Stimulated activated naive CD8-positive, alpha-beta T cell treated with anti-CD3 and anti-CD28 coated beads, Interleukin-15, Interleukin-2, amounts not matched to agents 100 U/mL and 50 U/mL, for 24 hours (primary cell): Measurements from ENCODE around the gene SLC9A5.
A peak's percentile ranks its signal among the peaks of the same experiment; 100 is the strongest.

Experiments
- ATAC-seq: fragments of 150-1000 bp; cut with Tn5 transposase; one replicate; pipeline ENCODE4 v1.10.0; 2021
- DNase-seq: peaks from one replicate; pipeline ENCODE4 v3.0.0; 2021

Gene SLC9A5

DNA sequence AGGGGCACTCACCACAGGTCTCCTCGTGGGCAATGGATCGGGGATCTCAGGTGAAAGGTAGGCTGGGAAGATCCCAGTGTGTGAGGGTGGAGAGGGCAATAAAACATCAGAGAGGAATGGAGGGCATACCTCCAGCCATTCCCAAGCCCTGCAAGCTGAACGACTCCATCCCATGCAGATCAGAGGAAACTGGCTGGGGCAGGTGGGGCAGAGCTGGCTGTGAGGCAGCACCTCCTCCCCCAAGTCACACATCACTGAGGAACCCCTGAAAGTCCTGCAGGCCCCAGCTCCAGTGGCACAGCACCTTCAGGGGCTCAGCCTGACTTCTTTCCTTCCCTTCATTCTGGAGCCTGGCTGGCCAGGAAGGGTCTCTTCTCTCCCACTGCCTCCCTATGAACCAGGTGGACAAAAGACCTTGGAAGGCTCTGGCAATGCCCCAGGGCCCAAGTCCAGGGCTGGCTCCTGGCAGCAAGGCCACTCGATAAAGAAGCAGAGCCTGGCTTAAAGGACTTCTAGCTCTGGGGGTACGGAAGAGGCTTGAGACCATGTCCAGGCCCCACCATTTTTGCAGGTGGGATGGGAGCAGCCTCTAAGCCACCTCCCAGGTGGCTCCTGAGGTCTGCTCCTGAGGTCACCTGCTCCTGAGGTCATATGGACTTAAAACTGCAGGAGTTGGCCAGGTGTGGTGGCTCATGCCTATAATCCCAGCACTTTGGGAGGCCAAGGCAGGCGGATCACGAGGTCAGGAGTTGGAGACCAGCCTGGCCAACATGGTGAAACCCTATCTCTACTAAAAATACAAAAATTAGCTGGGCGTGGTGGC is 35.4 kb upstream of the SLC9A5 start:
- DNase-seq, result no peak

GRCh38 chr16:67215706-67216105 is 33.1 kb upstream of the SLC9A5 start:
- ATAC-seq (no peak), DNase-seq (no peak)

More for the DNA sequence above, 35.4 kb upstream of the SLC9A5 start:
- ATAC-seq, result no peak

DNA sequence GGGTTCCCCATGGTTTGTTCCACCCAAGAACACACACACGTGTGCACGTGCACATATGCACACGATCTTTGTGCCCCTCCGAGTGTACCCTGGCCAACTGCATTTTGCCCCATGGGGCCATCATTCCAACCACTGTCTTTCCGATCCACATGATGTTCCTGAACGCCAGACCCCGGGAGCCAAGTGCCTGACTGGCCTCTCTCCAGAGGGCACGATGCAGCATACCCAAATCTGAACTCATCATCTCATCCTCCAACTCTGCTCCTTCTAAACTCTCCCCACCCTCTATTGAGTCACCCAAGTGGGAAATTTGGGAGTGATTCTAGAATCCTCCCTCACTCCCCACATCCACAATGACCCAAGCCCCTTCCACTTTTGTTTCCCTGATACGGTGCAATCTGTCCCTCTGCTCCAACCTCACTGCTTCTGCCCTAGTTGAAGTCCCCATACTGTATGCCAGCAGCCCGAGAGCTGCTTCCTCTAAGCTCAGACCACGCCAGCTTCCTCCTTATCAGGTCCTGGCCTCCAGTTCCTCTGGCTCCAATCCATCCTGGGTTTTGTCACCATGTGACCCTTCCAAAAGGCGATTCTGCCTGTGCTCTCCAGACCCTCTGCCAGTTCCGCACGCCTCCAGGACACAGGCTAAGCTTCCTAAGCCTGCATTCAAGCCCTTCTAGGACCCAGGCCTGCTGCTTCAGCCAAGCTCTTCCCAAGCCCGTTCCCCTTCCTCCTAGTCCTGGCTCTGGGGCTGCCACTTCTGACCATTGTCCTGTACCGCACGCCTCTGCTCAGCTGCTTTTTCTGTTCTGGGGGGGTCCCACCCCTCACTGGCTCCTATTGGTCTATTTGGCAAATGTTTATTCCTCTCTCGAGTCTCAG is 31.9 kb upstream of the SLC9A5 start:
- ATAC-seq, result no peak
- no peak for DNase-seq

GRCh38 chr16:67223992-67224391 is 24.8 kb upstream of the SLC9A5 start:
- ATAC-seq, result no peak

GRCh38 chr16:67226295-67226803 is 22.4 kb upstream of the SLC9A5 start:
- ATAC-seq (no peak), DNase-seq (no peak)

More at GRCh38 chr16:67223992-67224391, 24.8 kb upstream of the SLC9A5 start:
- no peak for DNase-seq

DNA sequence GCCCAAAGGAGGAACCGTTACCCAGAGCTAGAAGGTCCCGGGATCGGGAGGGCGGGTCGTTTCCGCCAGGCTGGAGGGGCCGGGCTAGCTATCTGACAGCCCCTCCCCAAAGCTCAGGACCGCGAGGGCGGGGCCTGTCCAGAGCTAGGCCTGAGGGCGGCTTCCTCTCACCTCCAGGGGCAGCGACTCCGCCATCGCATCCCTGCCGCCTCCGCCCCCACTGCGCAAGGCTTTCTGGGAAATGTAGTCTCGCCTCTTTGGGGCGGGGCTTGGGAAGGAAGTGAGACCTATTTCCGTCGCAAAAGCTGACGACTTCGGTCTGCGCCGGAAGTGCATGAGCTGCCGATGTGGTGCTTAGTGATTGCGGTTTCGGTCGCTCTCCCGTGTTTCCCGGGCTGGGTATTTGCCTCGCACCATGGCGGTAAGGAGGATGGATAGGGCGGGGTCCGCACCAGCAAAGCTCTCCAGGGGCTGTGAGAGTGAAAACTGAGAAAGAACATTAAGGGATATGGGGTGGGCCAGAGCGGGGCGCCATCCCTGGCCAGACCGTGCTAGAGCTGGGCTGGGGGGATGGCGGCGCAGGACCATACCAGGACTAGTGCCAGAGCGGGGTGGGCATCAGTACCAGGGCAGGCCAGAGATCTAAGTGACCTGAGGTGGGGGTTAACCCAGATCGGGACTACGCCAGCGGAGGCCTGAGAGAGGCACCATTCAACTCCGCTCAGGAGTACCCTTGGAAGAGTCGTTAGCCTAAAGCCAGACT is 21.8 kb upstream of the SLC9A5 start, which contains the start of gene TMEM208:
TSS of gene TMEM208 (plus strand) at position 327 of the 763 bp plus-strand sequence. CDS start at position 416, 89 bp downstream.
- ATAC-seq, result peak; percentile 95

DNA sequence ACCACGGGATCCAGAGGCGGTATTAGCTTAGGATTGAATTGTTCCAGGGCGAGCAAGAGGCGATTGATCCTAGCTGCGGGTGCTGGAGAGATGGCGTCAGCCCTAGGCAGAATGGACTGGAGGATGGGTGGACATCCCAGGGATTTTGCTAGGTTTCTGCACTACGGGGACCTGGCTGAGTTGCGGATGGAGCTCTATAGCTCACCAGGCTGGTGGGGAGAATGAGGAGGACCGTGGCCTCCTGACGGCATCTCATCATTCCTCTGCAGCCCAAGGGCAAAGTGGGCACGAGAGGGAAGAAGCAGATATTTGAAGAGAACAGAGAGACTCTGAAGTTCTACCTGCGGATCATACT is 21.2 kb upstream of the SLC9A5 start:
- no peak for ATAC-seq
- no peak for DNase-seq

More for the DNA sequence above, 21.8 kb upstream of the SLC9A5 start, which contains the start of gene TMEM208:
- DNase-seq, result peak; percentile 99

GRCh38 chr16:67228034-67228785 is 20.6 kb upstream of the SLC9A5 start:
- ATAC-seq, result no peak
- no peak for DNase-seq

- ATAC-seq, result no peak
Measured at GRCh38 chr16:67228905-67229304, 19.9 kb upstream of the SLC9A5 start.

DNA sequence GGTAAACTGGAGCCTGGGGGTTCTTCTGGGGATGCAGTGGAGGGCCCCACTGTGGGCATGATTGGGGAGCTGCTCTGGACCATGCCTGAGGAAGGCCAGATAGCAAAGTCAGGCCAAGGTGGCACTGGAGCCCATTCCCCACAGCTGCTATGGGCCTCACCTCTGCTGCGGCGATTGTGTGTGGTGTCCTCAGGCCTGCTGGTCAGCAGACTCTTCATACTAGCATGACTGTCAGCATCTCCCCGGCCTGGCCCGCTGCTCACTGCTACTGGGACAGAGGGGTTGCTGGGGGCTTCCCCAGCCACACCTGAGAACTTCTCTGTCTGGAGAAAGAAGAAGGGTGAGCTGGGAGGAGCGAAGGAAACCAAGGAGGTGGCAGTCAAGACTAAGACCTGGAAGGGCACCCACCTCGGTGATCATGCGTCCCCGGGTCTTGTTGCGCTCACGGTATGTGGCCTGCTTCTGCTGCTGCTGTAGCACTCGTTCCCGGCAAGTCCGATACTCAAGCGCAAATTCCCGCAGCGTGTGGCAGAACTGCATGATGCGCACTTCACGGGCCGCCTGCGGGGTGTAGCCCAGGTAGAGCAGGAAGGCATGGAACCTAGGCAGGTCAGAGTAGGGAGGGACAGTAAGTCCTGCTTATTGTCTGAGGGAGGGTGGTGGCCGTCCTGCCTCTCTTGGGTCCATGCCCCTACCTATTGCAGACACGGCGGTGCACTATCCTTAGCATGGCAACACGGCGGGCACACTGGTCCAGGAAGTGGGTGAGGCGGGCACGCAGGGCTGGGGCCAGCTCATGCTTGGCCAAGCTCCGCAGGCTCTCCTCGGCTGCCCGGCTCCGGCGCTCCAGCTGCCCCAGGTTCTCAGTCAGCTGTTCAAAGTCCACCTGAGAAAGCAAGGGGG is 18.6 kb upstream of the SLC9A5 start:
- no peak for DNase-seq
- no peak for ATAC-seq

More at GRCh38 chr16:67228905-67229304, 19.9 kb upstream of the SLC9A5 start:
- no peak for DNase-seq

- no peak for DNase-seq
- no peak for ATAC-seq
Measured at GRCh38 chr16:67230809-67231660, 17.7 kb upstream of the SLC9A5 start.

GRCh38 chr16:67233596-67233995 is 15.2 kb upstream of the SLC9A5 start:
- DNase-seq (no peak), ATAC-seq (no peak)

DNA sequence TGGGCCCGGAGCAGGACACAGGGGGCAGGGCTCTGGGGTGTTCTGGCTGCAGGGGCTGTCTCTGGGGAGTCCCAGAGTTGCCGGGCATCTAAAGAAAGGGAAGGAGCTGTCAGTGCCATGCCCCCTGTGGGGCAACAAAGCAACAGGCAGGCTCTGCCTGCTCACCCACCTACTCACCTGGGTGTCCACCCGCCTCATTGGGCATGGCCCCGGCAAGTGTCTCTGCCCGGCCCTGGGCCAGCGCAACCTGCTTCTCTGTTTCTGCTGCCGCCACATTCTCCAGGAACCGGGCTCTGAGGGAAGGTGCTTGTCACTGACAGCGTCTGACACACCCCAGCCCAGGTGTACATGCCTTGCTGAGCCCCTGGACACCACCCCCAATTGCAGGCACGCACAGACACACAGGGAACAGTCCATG is 14.6 kb upstream of the SLC9A5 start:
- DNase-seq, result no peak
- ATAC-seq, result no peak

GRCh38 chr16:67235816-67236562 is 12.8 kb upstream of the SLC9A5 start:
- DNase-seq, result no peak
- ATAC-seq, result no peak

GRCh38 chr16:67236563-67237395 is 12.0 kb upstream of the SLC9A5 start:
- DNase-seq, result peak; percentile 90
- peak; percentile 78 for ATAC-seq

GRCh38 chr16:67237396-67238277 is 11.1 kb upstream of the SLC9A5 start:
- DNase-seq (no peak), ATAC-seq (no peak)

- ATAC-seq (no peak), DNase-seq (no peak)
Measured at GRCh38 chr16:67238278-67238575, 10.6 kb upstream of the SLC9A5 start.
